Spleen (tissue), 7 donors: ENCODE measurements around the gene BARHL1.

Source experiments
- CTCF ChIP-seq, 11 experiments: fragments of 200-600 bp in 7 of 11; fragments of 450-650 bp in 4 of 11; sonication (generic) in 4 of 11; IDR thresholded peaks in 8 of 11; conservative IDR thresholded peaks in 3 of 11; 1 replicate in 7 of 11; 2 replicates in 4 of 11; pipeline versions ENCODE4 v1.4.0 to v1.8.0; 2016 to 2021; ENCODE audit warnings: antibody characterized with exemption in 11 of 11, inconsistent platforms in 4 of 11, mild to moderate bottlenecking in 1 of 11
- POLR2A ChIP-seq, 3 donors: fragments of 450-650 bp; IDR thresholded peaks; one replicate each; pipeline ENCODE4 v1.5.1; 2017; ENCODE audit warnings: antibody characterized with exemption in 3 of 3, mild to moderate bottlenecking in 1 of 3
- donor health status: DM: no; HTN: no; CAD: no; lungs with moderate emphysema.
- donor health status: DM: no; HTN: no; CAD: no.
- donor health status: DM: no; HTN: no; CAD: no.

- no peak for TF ChIP-seq POLR2A (IDR thresholded peaks at IDR 0.05)
- no peak for TF ChIP-seq CTCF (IDR thresholded peaks at IDR 0.05 in 8 of 11, conservative IDR thresholded peaks at IDR 0.05 in 3 of 11)
Measured at GRCh38 chr9:132534832-132535231, 47.6 kb upstream of the BARHL1 start.
